Neutrophil (primary cell): ENCODE results near the gene SETBP1.

Experiments used
- H3K27ac ChIP-seq: fragments of 200-600 bp; sonication (generic); 2 replicates; pipeline ENCODE4 v1.5.1; 2016; ENCODE audit warnings: mild to moderate bottlenecking, moderate library complexity
- H3K27me3 ChIP-seq: fragments of 200-600 bp; sonication (generic); 2 replicates; pipeline ENCODE4 v1.6.0; 2016; ENCODE audit warnings: mild to moderate bottlenecking
- H3K36me3 ChIP-seq: fragments of 200-600 bp; sonication (generic); 2 replicates; pipeline ENCODE4 v1.5.1; 2017
- H3K4me1 ChIP-seq, 2 experiments: fragments of 200-600 bp in 1 of 2; sonication (generic) in 1 of 2; 1 replicate in 1 of 2; 2 replicates in 1 of 2; pipeline versions ENCODE4 v1.5.1 to v1.6.1; 2013 to 2016; ENCODE audit warnings: low read depth in 1 of 2, low read length in 1 of 2, mild to moderate bottlenecking in 1 of 2, moderate library complexity in 1 of 2; ENCODE audit not compliant: control insufficient read depth in 1 of 2, insufficient read depth in 1 of 2
- H3K4me3 ChIP-seq, 2 experiments: fragments of 200-600 bp in 1 of 2; sonication (generic) in 1 of 2; 1 replicate in 1 of 2; 2 replicates in 1 of 2; pipeline ENCODE4 v1.5.1; 2013 to 2016; ENCODE audit warnings: low read depth in 1 of 2, low read length in 1 of 2, mild to moderate bottlenecking in 1 of 2, moderate library complexity in 1 of 2
- H3K9me3 ChIP-seq: fragments of 200-600 bp; sonication (generic); 2 replicates; pipeline ENCODE4 v1.5.1; 2016
- CTCF ChIP-seq: fragments of 200-600 bp; sonication (generic); IDR thresholded peaks from 2 replicates; pipeline ENCODE4 v1.5.1; 2016; ENCODE audit warnings: antibody characterized with exemption

SETBP1 gene

GRCh38 chr18:44671914-44672313 lies 8.8 kb upstream of the SETBP1 start:
- Histone ChIP-seq H3K27me3 (peaks cover 29% of the 10 kb centered on the region), H3K4me1 (peaks cover 4 to 6% of the 10 kb centered on the region in 2 experiments), H3K27ac (no peak overlapping the region), H3K36me3 (no peaks in the 10 kb centered on the region), H3K9me3 (no peaks in the 10 kb centered on the region), H3K4me3 (no peak overlapping the region)
- TF ChIP-seq CTCF, result no peak

DNA sequence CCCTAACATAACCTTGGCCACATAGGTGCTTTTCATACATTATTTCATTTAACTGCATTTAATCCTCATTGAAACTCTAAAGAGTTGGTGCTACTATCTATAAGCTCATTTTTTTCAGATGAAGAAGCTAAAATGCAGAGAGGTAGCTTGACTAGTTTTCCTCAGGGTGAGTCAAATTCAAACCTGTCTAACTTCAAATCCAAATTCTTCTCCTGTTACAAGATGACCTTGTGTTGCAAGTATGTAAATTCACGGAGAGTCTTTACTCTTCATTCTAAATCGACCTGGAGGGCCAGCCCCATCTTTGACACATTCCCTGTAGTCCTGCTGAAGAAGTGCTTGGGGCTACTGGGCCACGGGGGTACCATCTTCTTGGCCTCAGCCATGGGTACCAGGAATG lies 8.2 kb upstream of the SETBP1 start:
- Histone ChIP-seq H3K27ac (no peak overlapping the region), H3K36me3 (no peaks in the 10 kb centered on the region), H3K4me3 (no peak overlapping the region), H3K9me3 (no peaks in the 10 kb centered on the region), H3K27me3 (peaks cover 35% of the 10 kb centered on the region), H3K4me1 (peaks cover 4 to 6% of the 10 kb centered on the region in 2 experiments)
- no peak for TF ChIP-seq CTCF

DNA sequence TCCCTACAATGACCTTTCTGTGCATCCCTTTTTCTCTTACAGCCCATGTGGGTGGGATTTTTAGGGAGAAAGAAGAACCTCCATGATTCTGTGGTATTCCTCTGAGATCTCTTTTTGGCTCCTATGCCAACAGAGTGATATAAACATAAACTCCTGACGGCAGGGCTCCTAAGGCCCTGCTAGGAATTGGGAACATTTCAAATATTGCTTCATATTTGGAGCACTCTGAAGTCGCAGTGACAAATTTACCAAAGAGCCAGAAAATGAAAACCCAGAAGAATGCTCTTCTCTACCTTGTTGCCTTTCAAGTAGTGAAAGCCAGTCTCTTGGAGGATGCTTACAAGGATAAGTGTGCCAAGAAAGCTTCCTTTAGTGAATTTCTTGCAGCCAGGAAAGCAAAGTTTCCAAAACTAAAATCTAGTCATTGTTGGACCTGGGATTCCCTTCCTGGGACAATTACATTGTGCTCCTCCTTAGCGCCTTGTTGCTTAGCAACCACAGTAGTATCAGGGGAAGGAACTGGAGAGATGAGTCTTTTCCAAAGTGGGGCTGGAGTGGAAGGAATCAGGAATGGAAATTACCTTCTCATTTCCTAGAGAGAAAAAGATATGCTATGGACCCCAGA lies 7.3 kb upstream of the SETBP1 start:
- TF ChIP-seq CTCF, result no peak
- no peaks in the 10 kb centered on the region for H3K36me3 ChIP-seq

GRCh38 chr18:44677933-44678332 lies 2.8 kb upstream of the SETBP1 start:
- TF ChIP-seq CTCF, result no peak
- Histone ChIP-seq H3K27me3 (peaks cover 89% of the 10 kb centered on the region), H3K9me3 (no peaks in the 10 kb centered on the region), H3K4me3 (no peak overlapping the region), H3K27ac (no peak overlapping the region), H3K4me1 (peaks cover 5 to 12% of the 10 kb centered on the region in 2 experiments), H3K36me3 (no peaks in the 10 kb centered on the region)

More for the DNA sequence above, 7.3 kb upstream of the SETBP1 start:
- no peaks in the 10 kb centered on the region for H3K9me3 ChIP-seq
- H3K27me3 ChIP-seq, result peaks cover 44% of the 10 kb centered on the region
- H3K27ac ChIP-seq, result no peak overlapping the region
- H3K4me3 ChIP-seq, result no peak overlapping the region
- peaks cover 4 to 6% of the 10 kb centered on the region in 2 experiments for H3K4me1 ChIP-seq

DNA sequence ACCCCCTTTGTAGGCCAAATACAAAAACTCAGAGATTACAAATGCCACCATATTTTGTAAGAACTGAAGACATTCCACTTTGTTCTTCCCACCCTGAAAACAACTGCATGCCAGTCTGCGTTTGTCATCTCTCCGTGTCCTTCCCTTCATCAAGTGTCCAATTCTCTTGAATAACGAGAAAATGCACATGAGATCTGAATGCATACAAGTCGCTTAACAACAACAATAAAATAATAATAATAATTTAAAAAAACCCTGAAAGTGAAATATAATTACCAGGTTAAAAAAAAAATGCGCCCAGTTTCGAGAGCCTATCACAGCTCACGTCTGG lies 2.0 kb upstream of the SETBP1 start:
- no peak overlapping the region for H3K27ac ChIP-seq
- H3K9me3 ChIP-seq, result no peaks in the 10 kb centered on the region
- peak overlapping the region; percentile 66 to 68 for H3K4me3 ChIP-seq
- TF ChIP-seq CTCF, result no peak
- peaks cover 5 to 12% of the 10 kb centered on the region in 2 experiments for H3K4me1 ChIP-seq
- peaks cover 96% of the 10 kb centered on the region for H3K27me3 ChIP-seq
- H3K36me3 ChIP-seq, result no peaks in the 10 kb centered on the region
